ENCODE results near the gene LOXL3. TPM values are rescaled to one million over a fixed set of nuclear protein-coding genes. Genes with fewer than 3 reads are reported as not detected.

LOXL3 gene
- total RNA-seq, 6 donors from 2014 or later = 3.6 to 28.3 (median 10.3) TPM

DNA sequence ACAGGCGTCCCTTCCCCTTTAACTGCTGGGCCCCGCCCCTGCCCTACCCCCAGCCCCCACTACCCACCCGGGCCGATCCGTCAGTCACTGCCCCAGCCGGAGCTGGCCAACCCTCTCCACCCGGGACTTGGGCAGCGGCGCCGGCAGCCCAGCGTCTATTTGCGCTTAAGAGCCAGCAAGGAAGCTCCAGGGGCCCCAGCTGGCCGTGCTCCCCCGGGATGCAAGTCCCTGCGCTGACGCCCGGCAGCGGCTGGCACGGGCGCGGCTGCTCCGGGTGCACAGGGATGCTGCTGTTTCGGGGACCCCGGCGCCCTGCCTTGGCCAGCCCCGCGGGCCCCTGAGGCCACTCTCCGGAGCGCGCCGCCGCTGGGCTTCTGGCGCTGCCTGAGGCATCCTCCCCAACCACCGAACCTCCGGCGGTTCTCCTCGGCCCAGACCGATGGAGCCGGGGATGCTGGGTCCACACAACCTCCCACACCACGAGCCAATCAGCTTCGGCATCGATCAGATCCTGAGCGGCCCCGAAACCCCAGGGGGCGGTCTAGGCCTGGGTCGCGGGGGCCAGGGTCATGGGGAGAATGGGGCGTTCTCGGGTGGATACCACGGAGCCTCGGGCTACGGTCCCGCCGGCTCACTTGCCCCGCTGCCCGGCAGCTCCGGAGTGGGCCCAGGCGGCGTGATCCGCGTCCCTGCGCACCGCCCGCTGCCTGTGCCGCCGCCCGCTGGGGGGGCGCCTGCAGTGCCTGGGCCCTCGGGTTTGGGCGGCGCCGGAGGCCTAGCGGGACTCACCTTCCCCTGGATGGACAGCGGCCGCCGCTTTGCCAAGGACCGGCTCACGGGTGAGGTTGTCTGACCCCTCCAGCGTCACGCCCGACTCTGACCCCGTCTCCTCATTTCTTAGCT, 39.1 kb downstream of the LOXL3 start, which contains the start of gene TLX2:
TSS of gene TLX2 (plus strand) at position 83 of the 903 bp plus-strand sequence. CDS start at position 440, 357 bp downstream.
- ATAC-seq (ENCODE audit: low FRiP score in 2 of 2) = peak in 1 of 2 donors; percentile 9
- TF ChIP-seq, protein P1, sequence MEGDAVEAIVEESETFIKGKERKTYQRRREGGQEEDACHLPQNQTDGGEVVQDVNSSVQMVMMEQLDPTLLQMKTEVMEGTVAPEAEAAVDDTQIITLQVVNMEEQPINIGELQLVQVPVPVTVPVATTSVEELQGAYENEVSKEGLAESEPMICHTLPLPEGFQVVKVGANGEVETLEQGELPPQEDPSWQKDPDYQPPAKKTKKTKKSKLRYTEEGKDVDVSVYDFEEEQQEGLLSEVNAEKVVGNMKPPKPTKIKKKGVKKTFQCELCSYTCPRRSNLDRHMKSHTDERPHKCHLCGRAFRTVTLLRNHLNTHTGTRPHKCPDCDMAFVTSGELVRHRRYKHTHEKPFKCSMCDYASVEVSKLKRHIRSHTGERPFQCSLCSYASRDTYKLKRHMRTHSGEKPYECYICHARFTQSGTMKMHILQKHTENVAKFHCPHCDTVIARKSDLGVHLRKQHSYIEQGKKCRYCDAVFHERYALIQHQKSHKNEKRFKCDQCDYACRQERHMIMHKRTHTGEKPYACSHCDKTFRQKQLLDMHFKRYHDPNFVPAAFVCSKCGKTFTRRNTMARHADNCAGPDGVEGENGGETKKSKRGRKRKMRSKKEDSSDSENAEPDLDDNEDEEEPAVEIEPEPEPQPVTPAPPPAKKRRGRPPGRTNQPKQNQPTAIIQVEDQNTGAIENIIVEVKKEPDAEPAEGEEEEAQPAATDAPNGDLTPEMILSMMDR (IDR thresholded peaks at IDR 0.05) = no peak
- TF ChIP-seq EP300 (IDR thresholded peaks at IDR 0.05) (no peak), POLR2AphosphoS5 (IDR thresholded peaks at IDR 0.05) (no peak), POLR2A (IDR thresholded peaks at IDR 0.05) (no peak)
- DNase-seq = peak in 1 of 2 donors; percentile 86
- WGBS, 2 donors = 0 to 5% methylated on average over 2 to 37 of the region's 82 CpGs
- no peaks in the 10 kb centered on the region for H3K36me3 ChIP-seq
- peaks cover 6 to 62% (median 44%) of the 10 kb centered on the region in 4 donors for H3K27me3 ChIP-seq
- peaks cover 25 to 31% (median 29%) of the 10 kb centered on the region in 4 donors for H3K4me1 ChIP-seq
- peak within 1 kb of the TSS in 1 of 4 donors; percentile 49 for H3K4me3 ChIP-seq
- H3K9me3 ChIP-seq = no peaks in the 10 kb centered on the region
- no peak within 1 kb of the TSS for H3K27ac ChIP-seq

DNA sequence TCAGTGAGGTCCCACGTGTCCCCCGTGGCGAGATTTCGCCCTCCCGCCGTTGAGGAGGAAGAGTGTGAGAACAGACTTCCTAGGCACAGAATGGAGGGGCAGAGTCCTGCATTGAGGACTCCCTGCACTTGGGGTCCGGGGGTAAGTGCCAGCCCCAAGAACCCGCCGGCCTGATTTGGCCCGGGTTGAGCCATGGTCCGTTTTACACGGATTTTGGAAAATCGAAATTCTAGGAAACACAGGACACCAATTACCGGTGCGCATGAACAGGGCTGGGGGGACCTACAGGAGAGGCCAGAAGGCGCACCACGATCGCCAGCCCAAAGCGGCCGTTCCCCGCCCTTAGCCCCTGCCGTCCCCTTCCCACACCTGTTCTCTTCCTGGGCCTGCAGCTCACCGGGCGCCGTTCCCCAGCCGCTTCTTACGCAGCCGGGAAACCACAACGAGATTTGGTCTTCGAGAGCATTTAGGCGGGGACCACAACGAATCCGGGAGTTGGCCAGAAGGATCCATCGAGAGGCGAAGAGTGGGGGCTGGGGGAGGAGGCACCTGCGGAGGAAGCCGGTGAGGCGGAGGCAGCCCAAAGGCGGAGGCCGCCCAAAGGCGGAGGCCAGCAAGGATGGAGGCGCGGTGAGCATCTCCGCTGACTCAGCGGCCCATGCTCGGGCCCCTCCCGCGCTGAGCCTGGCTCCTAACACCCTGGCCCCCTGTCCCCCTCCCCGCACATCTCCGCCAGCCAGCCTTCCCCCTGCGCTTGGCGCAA, 40.0 kb downstream of the LOXL3 start:
- no peak for ATAC-seq (ENCODE audit: low FRiP score in 2 of 2)
- peak in 1 of 2 donors; percentile 72 for DNase-seq
- H3K27ac ChIP-seq = no peak overlapping the region
- no peaks in the 10 kb centered on the region for H3K9me3 ChIP-seq
- H3K4me1 ChIP-seq = peaks cover 25 to 31% (median 29%) of the 10 kb centered on the region in 4 donors
- peak overlapping the region in 1 of 4 donors; percentile 5 for H3K4me3 ChIP-seq
- H3K36me3 ChIP-seq = no peaks in the 10 kb centered on the region
- TF ChIP-seq, protein P1 (IDR thresholded peaks at IDR 0.05) = no peak
- TF ChIP-seq POLR2A (IDR thresholded peaks at IDR 0.05) (no peak), POLR2AphosphoS5 (IDR thresholded peaks at IDR 0.05) (peak; percentile 31 to 46), EP300 (IDR thresholded peaks at IDR 0.05) (no peak)
- H3K27me3 ChIP-seq = peaks cover 6 to 62% (median 44%) of the 10 kb centered on the region in 4 donors
- 9 to 11% methylated on average over 32 to 46 of the region's 52 CpGs for WGBS, 2 donors

DNA sequence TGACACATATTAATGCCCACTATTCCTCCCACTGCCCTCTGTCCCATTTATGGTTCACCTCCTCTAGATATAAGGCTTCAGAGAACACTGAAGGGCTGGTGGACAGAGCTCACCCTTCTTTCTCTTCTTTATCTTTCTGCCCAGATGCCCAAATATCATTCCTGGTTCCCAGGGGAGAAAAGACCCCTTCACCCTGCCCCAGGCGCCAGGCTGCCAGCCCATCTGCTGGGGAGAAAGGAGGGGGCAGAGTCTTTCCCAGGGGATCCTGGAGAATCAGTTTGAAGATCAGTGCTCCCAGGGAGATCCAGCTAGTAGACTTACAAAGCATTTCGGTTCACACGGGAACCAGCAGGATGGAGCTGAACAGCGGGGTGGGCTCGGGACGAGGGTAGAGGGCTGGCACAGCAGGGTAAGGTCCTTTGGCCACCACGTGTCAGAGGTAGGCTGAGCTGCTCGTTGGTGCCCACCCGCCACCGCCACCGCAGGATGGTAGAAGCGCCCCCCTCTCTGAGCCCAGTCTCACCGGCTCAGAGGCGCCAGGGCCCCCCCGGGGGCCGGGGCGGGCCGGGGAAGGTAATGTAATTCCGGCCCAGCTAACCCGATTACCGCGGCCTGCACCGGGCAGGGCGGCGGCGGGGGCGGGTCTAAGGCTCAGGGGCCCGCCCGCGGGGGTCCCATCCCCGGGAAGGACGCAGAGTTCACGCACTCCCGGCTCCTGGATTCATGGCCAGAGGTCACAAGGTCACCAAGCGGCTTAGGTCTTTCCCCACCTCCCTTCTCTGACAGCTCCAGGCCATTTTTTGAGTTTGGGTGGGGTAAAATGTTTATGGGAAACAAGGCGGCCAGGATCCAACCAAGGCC, 40.8 kb downstream of the LOXL3 start:
- Histone ChIP-seq H3K27me3 (peaks cover 6 to 62% (median 44%) of the 10 kb centered on the region in 4 donors), H3K4me1 (peaks cover 30 to 35% (median 33%) of the 10 kb centered on the region in 4 donors), H3K36me3 (no peaks in the 10 kb centered on the region), H3K4me3 (no peak overlapping the region), H3K27ac (no peak overlapping the region), H3K9me3 (no peaks in the 10 kb centered on the region)
- TF ChIP-seq EP300 (IDR thresholded peaks at IDR 0.05) = no peak
- TF ChIP-seq, protein P1 (IDR thresholded peaks at IDR 0.05) = no peak
- TF ChIP-seq POLR2AphosphoS5 (IDR thresholded peaks at IDR 0.05) = no peak
- TF ChIP-seq POLR2A (IDR thresholded peaks at IDR 0.05) = no peak
- DNase-seq (peak in 1 of 2 donors; percentile 73), ATAC-seq (ENCODE audit: low FRiP score in 2 of 2) (no peak)
- WGBS, 2 donors = 4 to 23% methylated on average over 8 to 9 of the region's 36 CpGs

Data from upper lobe of left lung (tissue), 6 donors.